K562 (cell line): ENCODE measurements around the gene UBE2N. TPM values are rescaled to one million over a fixed set of nuclear protein-coding genes. Genes with fewer than 3 reads are reported as not detected.

Experiments
- ATAC-seq: fragments of 200-7000 bp; cut with Tn5 transposase; 3 replicates; pipeline ENCODE4 v1.9.1; 2020; ENCODE audit warnings: moderate library complexity
- BruUV-seq: library from RNA; stranded (reverse); fragments of 400-500 nt; replicated peaks from 2 replicates; lab custom pipeline; 2021; lab: Mats Ljungman, UMichigan
- CTCF ChIA-PET: fragments of 300-600 bp; formaldehyde crosslinking; extraction: SDS; loops from one replicate; lab custom pipeline; 2021; ENCODE audit warnings: low intra/inter-chr PET ratio; lab: Yijun Ruan, JAX
- POLR2A ChIA-PET: fragments of 300-600, 350-650 bp; sonication (Branson Sonifier 250); formaldehyde crosslinking; extraction: SDS; loops from one replicate; lab custom pipeline; 2021; ENCODE audit warnings: antibody characterized with exemption, inconsistent platforms; lab: Yijun Ruan, JAX
- DNase-seq, 4 experiments: peaks; one replicate each; pipeline versions ENCODE4 v3.0.0 to v3.0.0-alpha.2; 2011 to 2018; ENCODE audit warnings: low spot score in 3 of 4, mixed read lengths in 3 of 4; ENCODE audit errors: extremely low read depth in 1 of 4
- FAIRE-seq: peaks from 2 replicates; lab custom pipeline; 2011; peaks lifted over from hg19 to GRCh38; lab: Jason Lieb, UNC
- H2AFZ ChIP-seq: 2 replicates; pipeline ENCODE4 v1.6.0; 2011; ENCODE audit warnings: low read depth, low read length, control low read depth, inconsistent platforms
- H3K27ac ChIP-seq: fragments of 200-600 bp; 3 replicates; pipeline ENCODE4 v1.8.0; 2011; ENCODE audit warnings: low read depth, mild to moderate bottlenecking, control low read depth, inconsistent platforms, low read length, moderate library complexity, mixed read lengths; ENCODE audit errors: extremely low read depth
- H3K27me3 ChIP-seq, 2 experiments: fragments of 300-600 bp in 1 of 2; 2 replicates in 1 of 2; 3 replicates in 1 of 2; pipeline versions ENCODE4 v1.6.0 to v1.8.0; 2011; ENCODE audit warnings: inconsistent platforms in 2 of 2, low read length in 2 of 2, mild to moderate bottlenecking in 1 of 2, mixed read lengths in 1 of 2, moderate library complexity in 1 of 2; ENCODE audit not compliant: control insufficient read depth in 2 of 2, insufficient read depth in 2 of 2
- H3K36me3 ChIP-seq: fragments of 300-600 bp; 3 replicates; pipeline ENCODE4 v1.8.0; 2011; ENCODE audit warnings: mild to moderate bottlenecking, low read length, inconsistent platforms; ENCODE audit not compliant: control insufficient read depth, insufficient read depth
- H3K4me1 ChIP-seq, 2 experiments: fragments of 200-600 bp in 1 of 2; replicated peaks in 1 of 2; 2 replicates in 1 of 2; 3 replicates in 1 of 2; pipeline versions ENCODE4 v1.5.1 to v1.8.0; 2011; ENCODE audit warnings: inconsistent platforms in 2 of 2, low read length in 2 of 2, mild to moderate bottlenecking in 1 of 2, mixed read lengths in 1 of 2, moderate library complexity in 1 of 2; ENCODE audit not compliant: control insufficient read depth in 2 of 2, insufficient read depth in 2 of 2
- H3K4me2 ChIP-seq: 2 replicates; pipeline ENCODE4 v1.6.1; 2011; ENCODE audit warnings: low read length, control low read depth, inconsistent platforms, mixed read lengths; ENCODE audit not compliant: insufficient read depth
- H3K4me3 ChIP-seq: fragments of 200-600 bp; sonication (generic), shearing (Covaris generic); 2 replicates; pipeline ENCODE4 v1.5.1; 2016; ENCODE audit warnings: control low read depth, inconsistent platforms
- H3K79me2 ChIP-seq: fragments of 200-600 bp; 3 replicates; pipeline ENCODE4 v1.8.0; 2011; ENCODE audit warnings: low read length, inconsistent platforms; ENCODE audit not compliant: control insufficient read depth, insufficient read depth
- H3K9ac ChIP-seq, 2 experiments: 2 replicates each; pipeline versions ENCODE4 v1.6.0 to v1.6.1; 2011; ENCODE audit warnings: low read depth in 2 of 2, low read length in 2 of 2, control low read depth in 1 of 2, inconsistent platforms in 1 of 2, mild to moderate bottlenecking in 1 of 2, mixed read lengths in 1 of 2; ENCODE audit not compliant: insufficient read depth in 1 of 2
- H3K9me1 ChIP-seq: one replicate; pipeline ENCODE4 v1.6.0; 2011; ENCODE audit warnings: inconsistent platforms, mild to moderate bottlenecking, low read length, moderate library complexity; ENCODE audit not compliant: control insufficient read depth, insufficient read depth
- H3K9me3 ChIP-seq: replicated peaks from 2 replicates; pipeline ENCODE4 v1.5.1; 2011; ENCODE audit warnings: low read depth, low read length, inconsistent platforms; ENCODE audit not compliant: control insufficient read depth, insufficient read depth
- H4K20me1 ChIP-seq: replicated peaks from 2 replicates; pipeline ENCODE4 v1.6.1; 2011; ENCODE audit warnings: low read length, inconsistent platforms, mixed read lengths; ENCODE audit not compliant: control insufficient read depth, insufficient read depth
- GATAD2B ChIP-seq: fragments of 450-650 bp; IDR thresholded peaks from 2 replicates; pipeline ENCODE4 v1.6.1; 2017; ENCODE audit warnings: mild to moderate bottlenecking, borderline replicate concordance
- HCFC1 ChIP-seq: IDR thresholded peaks from 2 replicates; pipeline ENCODE4 v1.6.1; 2012; ENCODE audit warnings: low read depth, low read length, improper control_type of control experiment
- HDAC2 ChIP-seq: fragments of 450-650 bp; IDR thresholded peaks from 2 replicates; pipeline ENCODE4 v1.6.1; 2016; ENCODE audit warnings: mild to moderate bottlenecking
- KLF1 ChIP-seq: fragments of 450-650 bp; IDR thresholded peaks from 2 replicates; pipeline ENCODE4 v1.6.1; 2016; ENCODE audit warnings: missing genetic modification characterization, missing compliant biosample characterization
- NKRF ChIP-seq: fragments of 450-650 bp; IDR thresholded peaks from 2 replicates; pipeline ENCODE4 v1.6.1; 2016; ENCODE audit warnings: borderline replicate concordance
- PHB2 ChIP-seq: fragments of 450-650 bp; IDR thresholded peaks from 2 replicates; pipeline ENCODE4 v1.6.1; 2017; ENCODE audit warnings: low read depth
- RAD21 ChIP-seq, 2 experiments: fragments of 250-450 bp in 1 of 2; fragments of 450-650 bp in 1 of 2; sonication (Bioruptor Pico) in 1 of 2; formaldehyde crosslinking in 1 of 2; IDR thresholded peaks in 1 of 2; conservative IDR thresholded peaks in 1 of 2; 2 replicates each; pipeline versions ENCODE4 v1.4.0 to v1.8.0; 2020 to 2022; ENCODE audit warnings: mild to moderate bottlenecking in 2 of 2, moderate library complexity in 1 of 2
- REST ChIP-seq, 2 experiments: fragments of 450-650 bp; formaldehyde crosslinking in 1 of 2; IDR thresholded peaks; 2 replicates each; pipeline versions ENCODE4 v1.4.0 to v1.6.1; 2014 to 2020; ENCODE audit warnings: mild to moderate bottlenecking in 2 of 2, borderline replicate concordance in 1 of 2, low read depth in 1 of 2
- SMARCE1 ChIP-seq: fragments of 450-650 bp; IDR thresholded peaks from 2 replicates; pipeline ENCODE4 v1.7.1; 2016; ENCODE audit warnings: mild to moderate bottlenecking
- TAF9B ChIP-seq: fragments of 450-650 bp; IDR thresholded peaks from 2 replicates; pipeline ENCODE4 v1.6.1; 2018; ENCODE audit warnings: mild to moderate bottlenecking; ENCODE audit not compliant: partially characterized antibody
- TBL1XR1 ChIP-seq, 2 experiments: IDR thresholded peaks; 2 replicates each; pipeline ENCODE4 v1.6.1; 2012; ENCODE audit warnings: improper control_type of control experiment in 2 of 2, low read length in 2 of 2, mild to moderate bottlenecking in 1 of 2
- ZNF717 ChIP-seq: fragments of 250-450 bp; sonication (Bioruptor Pico); IDR thresholded peaks from 2 replicates; pipeline ENCODE4 v1.5.0; 2021
- WGBS: fragments of 100-300 bp; shearing (Covaris generic); methylation state at CpG from one replicate; pipeline ENCODE4 v1.1.6; 2016; ENCODE audit warnings: low coverage, mixed read lengths; ENCODE audit not compliant: insufficient coverage; ENCODE audit errors: missing lambda C conversion rate; 5-methylcytosine and 5-hydroxymethylcytosine counted together
- in situ Hi-C: fragments of 300-500 bp; cut with MboI; formaldehyde crosslinking; loops from 4 replicates; pipeline ENCODE4 v1.15.0; 2018; ENCODE audit warnings: inconsistent platforms, mixed read lengths
- intact Hi-C: fragments of 100-400 bp; cut with micrococcal nuclease; formaldehyde crosslinking; loops from 2 replicates; pipeline ENCODE4 v1.14.2; 2022
- polyA plus RNA-seq, 8 experiments: library from polyadenylated mRNA; depleted of rRNA in 4 of 8; stranded (reverse) in 5 of 8; unstranded in 3 of 8; fragments of >200 nt; fragmentation: Nextera tagmentation in 2 of 8; fragmentation: Illumina TruSeq in 1 of 8; extraction: Ambion mirVana in 2 of 8; extraction: Trizol in 1 of 8; gene quantifications; 2 replicates each; pipeline versions ENCODE4 v1.2.1 to v1.2.3, GENCODE V29; 2011 to 2014; ENCODE audit warnings: inconsistent platforms in 1 of 8, missing spikeins in 1 of 8
- total RNA-seq, 7 experiments: library from RNA; depleted of rRNA in 6 of 7; stranded (reverse); fragments of >200 nt in 6 of 7; fragmentation: Illumina TruSeq in 2 of 7; extraction: Trizol in 2 of 7; gene quantifications; 2 replicates each; pipeline versions ENCODE4 v1.2.1 to v1.2.3, GENCODE V29; 2011 to 2021; ENCODE audit warnings: low replicate concordance in 1 of 7

Gene UBE2N
- total and polyA plus RNA-seq, 9 of the 15 experiments (the other 6 are each of a cell fraction or from before 2014, with no cell fraction given): 189 to 826 (median 260) TPM

- Histone ChIP-seq H3K27me3 (no peaks in the 10 kb centered on the region), H3K4me3 (peak overlapping the region; percentile 97), H3K4me1 (peaks cover 14 to 18% of the 10 kb centered on the region in 2 experiments; a peak in 4 of 5 replicates), H3K79me2 (peaks cover 98% of the 10 kb centered on the region), H3K4me2 (peak overlapping the region; percentile 99), H3K9me1 (no peaks in the 10 kb centered on the region), H3K27ac (peak overlapping the region; percentile 88), H3K9ac (peak overlapping the region in 1 of 2 experiments; percentile 92; a peak in 3 of 4 replicates), H3K36me3 (peaks cover 51% of the 10 kb centered on the region), H2AFZ (no peak overlapping the region), H3K9me3 (no peaks in the 10 kb centered on the region), H4K20me1 (peaks cover 64% of the 10 kb centered on the region)
- ChIA-PET CTCF (interaction anchor here (1.3 to 1.7 kb wide), 2 partner anchors 355 to 394 kb away, joined by 4 read pairs; no protein-coding TSS in a partner anchor), POLR2A (interaction anchor here (0.9 to 1.9 kb wide), 14 partner anchors 9 to 451 kb away, joined by 3 to 7 read pairs (median 3); no protein-coding TSS in a partner anchor)
- DNase-seq (no peak), ATAC-seq (no peak), FAIRE-seq (no peak)
- BruUV-seq: no TSS peak
- WGBS: 6% methylated on average over 2 of the region's 2 CpGs
- in situ Hi-C loops: no loop called here
- intact Hi-C loops: loop anchor here (5.0 kb wide), 2 partner anchors 138 to 203 kb away; no protein-coding TSS in a partner anchor
- TF ChIP-seq GATAD2B: 0 out of 2 replicates have a peak, but pooled peaks have one; percentile 12
- TF ChIP-seq ZNF717 (CRISPR knock-in tag): no peak
- TF ChIP-seq RAD21 (CRISPR knock-in tag; conservative IDR thresholded peaks at IDR 0.05 in 1 of 2, IDR thresholded peaks at IDR 0.05 in 1 of 2): peak in 1 of 2 experiments; percentile 51
- TF ChIP-seq KLF1: no peak
- peak; percentile 6; the same call in 1 of the 2 replicates for TF ChIP-seq REST (IDR thresholded peaks at IDR 0.05; ENCODE audit: borderline replicate concordance)
- no peak for TF ChIP-seq REST (CRISPR knock-in tag; IDR thresholded peaks at IDR 0.05; ENCODE audit: low read depth)
- TF ChIP-seq SMARCE1: 0 out of 2 replicates have a peak, but pooled peaks have one; percentile 52
- TF ChIP-seq TBL1XR1 (IDR thresholded peaks at IDR 0.05; ENCODE audit: low read length in 2 of 2): no peak
- no peak for TF ChIP-seq NKRF
- peak; percentile 8 for TF ChIP-seq TAF9B
- TF ChIP-seq HDAC2: peak; percentile 24; the same call in 1 of the 2 replicates
- TF ChIP-seq PHB2: no peak
- TF ChIP-seq HCFC1: no peak
Observed at GRCh38 chr12:93380480-93381121, 61.1 kb downstream of the UBE2N start.
